Natural killer cell treated with Interleukin-12 subunit alpha and Interleukin-12 subunit beta and Interleukin-15 and Interleukin-18, amount 100 ng/mL, for 72 hours (primary cell): Measurements from ENCODE around the gene DENND5B. TPM values are rescaled to one million over a fixed set of nuclear protein-coding genes. Genes with fewer than 3 reads are reported as not detected.
A peak's percentile ranks its signal among the peaks of the same experiment; 100 is the strongest.
"Not testable (repeated sequence)": the region's sequence is repeated elsewhere in the genome, so short reads cannot be mapped to it uniquely, and the experiment has no call there.

Experiments used
- ATAC-seq, 2 donors: fragments of 150-1000 bp; cut with Tn5 transposase in 1 of 2; sonication (Bioruptor Pico), chemical (Tn5 transposase) in 1 of 2; 2 replicates each; pipeline ENCODE4 v1.10.0; 2021
- DNase-seq: peaks from one replicate; pipeline ENCODE4 v3.0.0; 2022; ENCODE audit warnings: low spot score
- H3K27ac Mint-ChIP-seq, 2 donors: 1 replicate in 1 of 2; 2 replicates in 1 of 2; pipeline ENCODE4 v1.8.0; 2022; ENCODE audit warnings: mixed read lengths in 2 of 2, mild to moderate bottlenecking in 1 of 2, moderate library complexity in 1 of 2
- H3K27me3 Mint-ChIP-seq, 2 donors: 1 replicate in 1 of 2; 2 replicates in 1 of 2; pipeline ENCODE4 v1.8.0; 2022; ENCODE audit warnings: mixed read lengths in 2 of 2
- H3K36me3 Mint-ChIP-seq: one replicate; pipeline ENCODE4 v1.8.0; 2022; ENCODE audit warnings: mixed read lengths
- H3K4me1 Mint-ChIP-seq, 2 donors: 1 replicate in 1 of 2; 2 replicates in 1 of 2; pipeline ENCODE4 v1.8.0; 2022; ENCODE audit warnings: low read depth in 2 of 2, mixed read lengths in 2 of 2, mild to moderate bottlenecking in 1 of 2
- H3K4me3 Mint-ChIP-seq: one replicate; pipeline ENCODE4 v1.8.0; 2022; ENCODE audit warnings: mixed read lengths
- H3K9me3 Mint-ChIP-seq: 2 replicates; pipeline ENCODE4 v1.8.0; 2022; ENCODE audit warnings: mixed read lengths
- total RNA-seq, 2 donors: library from RNA; stranded (reverse); gene quantifications; one replicate each; pipeline ENCODE4 v1.2.3, GENCODE V29; 2022

The DENND5B gene
- total RNA-seq, 2 donors from 2014 or later, result 0.05 to 0.95 TPM

DNA sequence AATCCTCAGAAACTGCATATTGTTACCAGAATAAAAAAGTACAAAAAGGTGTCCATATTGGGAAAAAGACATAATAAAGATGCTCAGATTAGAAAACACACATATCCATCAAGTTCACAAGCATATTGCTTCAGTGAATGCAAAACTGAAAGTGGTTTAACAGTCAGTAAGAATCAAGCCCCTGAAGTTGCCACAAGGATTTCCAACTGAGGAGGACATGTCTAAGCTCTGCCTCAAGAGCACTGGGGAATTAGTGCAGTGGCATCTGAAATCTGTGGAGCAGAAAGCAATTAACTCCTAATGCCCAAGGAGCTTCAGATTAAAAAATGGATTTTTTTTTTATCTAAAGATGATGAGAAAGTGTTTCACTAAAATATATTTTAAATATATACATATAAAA is 113.2 kb downstream of the DENND5B start:
- Mint-ChIP-seq H3K36me3 (no peaks in the 10 kb centered on the region), H3K27me3 (peaks cover 0 to 4% of the 10 kb centered on the region in 2 donors), H3K4me3 (no peak overlapping the region), H3K4me1 (no peaks in the 10 kb centered on the region), H3K27ac (no peak overlapping the region), H3K9me3 (no peaks in the 10 kb centered on the region)
- DNase-seq, result no peak
- no peak for ATAC-seq

DNA sequence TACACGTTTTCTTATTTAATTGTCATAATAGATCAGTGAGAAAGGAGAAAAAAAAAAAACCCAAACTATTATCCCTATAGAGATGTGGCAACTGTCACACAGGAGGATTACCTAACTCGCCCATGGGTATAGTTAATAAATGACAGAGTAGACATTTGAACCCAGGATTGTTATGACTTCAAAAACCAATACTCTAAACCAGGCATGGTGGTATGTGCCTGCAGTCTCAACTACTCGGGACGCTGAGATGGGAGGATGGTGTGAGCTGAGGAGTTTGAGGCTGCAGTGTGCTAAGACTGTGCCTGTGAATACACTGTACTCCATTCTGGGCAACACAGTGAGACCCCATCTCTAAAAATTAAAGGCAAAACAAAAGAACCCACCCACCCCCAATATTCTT is 114.5 kb downstream of the DENND5B start:
- DNase-seq (no peak), ATAC-seq (no peak)
- Mint-ChIP-seq H3K9me3 (no peaks in the 10 kb centered on the region), H3K36me3 (no peaks in the 10 kb centered on the region), H3K27me3 (no peaks in the 10 kb centered on the region), H3K27ac (no peak overlapping the region), H3K4me3 (no peak overlapping the region), H3K4me1 (no peaks in the 10 kb centered on the region)

DNA sequence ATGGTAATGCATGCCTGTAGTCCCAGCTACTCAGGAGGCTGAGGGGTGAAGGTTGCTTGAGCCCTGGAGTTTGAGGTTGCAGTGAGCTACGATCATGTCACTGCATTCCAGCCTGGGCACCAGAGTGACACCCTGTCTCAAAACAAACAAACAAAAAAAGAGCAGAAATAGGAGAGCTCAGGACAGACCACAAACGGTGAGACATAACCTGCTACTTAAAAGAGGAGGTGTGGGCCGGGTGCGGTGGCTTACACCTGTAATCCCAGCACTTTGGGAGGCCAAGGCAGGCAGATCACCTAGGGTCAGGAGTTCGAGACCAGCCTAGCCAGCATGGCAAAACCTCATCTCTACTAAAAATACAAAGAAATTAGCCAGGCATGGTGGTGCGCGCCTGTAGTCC is 115.3 kb downstream of the DENND5B start:
- not testable (repeated sequence) for H3K27me3 Mint-ChIP-seq, H3K4me1 Mint-ChIP-seq, H3K4me3 Mint-ChIP-seq, H3K9me3 Mint-ChIP-seq, ATAC-seq, H3K36me3 Mint-ChIP-seq, H3K27ac Mint-ChIP-seq, DNase-seq

GRCh38 chr12:31474751-31475150 is 116.2 kb downstream of the DENND5B start:
- H3K9me3 Mint-ChIP-seq, result no peaks in the 10 kb centered on the region
- no peaks in the 10 kb centered on the region for H3K36me3 Mint-ChIP-seq
- H3K27me3 Mint-ChIP-seq, result no peaks in the 10 kb centered on the region
- no peak overlapping the region for H3K27ac Mint-ChIP-seq
- DNase-seq (no peak), ATAC-seq (no peak)
- no peaks in the 10 kb centered on the region for H3K4me1 Mint-ChIP-seq
- no peak overlapping the region for H3K4me3 Mint-ChIP-seq

DNA sequence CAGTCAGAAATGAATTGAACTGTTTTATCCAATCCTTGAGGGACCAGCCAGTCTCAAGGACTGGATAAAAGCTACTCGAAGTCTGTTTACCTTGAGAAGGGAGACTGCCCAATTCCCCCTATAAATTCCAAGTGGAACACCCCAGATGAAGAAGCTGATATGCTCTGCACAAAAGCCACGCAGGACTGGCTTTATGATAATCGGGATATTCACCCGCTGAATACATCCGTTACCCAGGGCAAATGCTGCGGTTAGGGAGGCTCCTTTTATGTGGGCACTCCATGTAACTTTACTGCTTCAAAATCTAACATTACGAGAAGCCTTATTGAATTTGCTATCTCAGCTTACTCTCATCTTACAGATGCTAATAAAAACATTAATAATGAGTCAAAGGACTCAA is 119.1 kb downstream of the DENND5B start:
- Mint-ChIP-seq H3K27ac (no peak overlapping the region), H3K9me3 (no peaks in the 10 kb centered on the region), H3K4me3 (no peak overlapping the region), H3K36me3 (no peaks in the 10 kb centered on the region), H3K4me1 (no peaks in the 10 kb centered on the region), H3K27me3 (peaks cover 0 to 7% of the 10 kb centered on the region in 2 donors)
- no peak for DNase-seq
- no peak for ATAC-seq

GRCh38 chr12:31471051-31471450 is 119.9 kb downstream of the DENND5B start:
- Mint-ChIP-seq H3K36me3 (no peaks in the 10 kb centered on the region), H3K4me1 (no peaks in the 10 kb centered on the region), H3K27ac (no peak overlapping the region), H3K9me3 (no peaks in the 10 kb centered on the region), H3K4me3 (no peak overlapping the region), H3K27me3 (peaks cover 0 to 8% of the 10 kb centered on the region in 2 donors)
- ATAC-seq (no peak), DNase-seq (no peak)

- ATAC-seq, result no peak
- no peak for DNase-seq
- H3K27ac Mint-ChIP-seq, result no peak overlapping the region
- H3K4me1 Mint-ChIP-seq, result no peaks in the 10 kb centered on the region
- no peaks in the 10 kb centered on the region for H3K9me3 Mint-ChIP-seq
- peaks cover 0 to 14% of the 10 kb centered on the region in 2 donors for H3K27me3 Mint-ChIP-seq
- no peaks in the 10 kb centered on the region for H3K36me3 Mint-ChIP-seq
- no peak overlapping the region for H3K4me3 Mint-ChIP-seq
Observed at GRCh38 chr12:31470459-31470858, 120.5 kb downstream of the DENND5B start.

- ATAC-seq (no peak), DNase-seq (no peak)
- Mint-ChIP-seq H3K9me3 (no peaks in the 10 kb centered on the region), H3K4me1 (no peaks in the 10 kb centered on the region), H3K27me3 (peaks cover 0 to 14% of the 10 kb centered on the region in 2 donors), H3K36me3 (no peaks in the 10 kb centered on the region), H3K27ac (no peak overlapping the region), H3K4me3 (no peak overlapping the region)
Observed at GRCh38 chr12:31466768-31467167, 124.2 kb downstream of the DENND5B start.

DNA sequence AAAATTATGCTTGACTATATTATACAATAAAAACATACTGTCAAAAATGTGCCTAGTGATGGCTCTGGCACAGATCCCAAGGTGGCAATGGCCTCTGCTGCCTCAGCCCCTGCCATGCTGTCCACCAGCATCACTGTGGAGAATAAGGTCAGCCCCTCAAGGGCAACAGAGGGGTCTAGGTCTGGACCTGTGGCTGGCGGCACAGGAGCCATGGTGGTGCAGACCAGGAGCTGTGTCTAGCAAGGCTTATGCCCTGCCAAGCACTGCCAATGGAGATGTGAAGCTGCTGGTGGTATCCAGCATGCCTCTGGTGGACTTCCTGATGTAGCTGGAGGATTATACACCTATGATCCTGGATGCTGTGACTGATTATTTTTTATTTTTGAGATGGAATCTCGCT is 125.9 kb downstream of the DENND5B start:
- ATAC-seq (peak; percentile 27 to 40), DNase-seq (no peak)
- no peak overlapping the region for H3K4me3 Mint-ChIP-seq
- H3K36me3 Mint-ChIP-seq, result no peaks in the 10 kb centered on the region
- H3K9me3 Mint-ChIP-seq, result no peaks in the 10 kb centered on the region
- no peak overlapping the region for H3K27ac Mint-ChIP-seq
- H3K27me3 Mint-ChIP-seq, result peaks cover 2 to 18% of the 10 kb centered on the region in 2 donors
- no peaks in the 10 kb centered on the region for H3K4me1 Mint-ChIP-seq

- Mint-ChIP-seq H3K36me3 (no peaks in the 10 kb centered on the region), H3K4me1 (no peaks in the 10 kb centered on the region)
Observed at GRCh38 chr12:31460024-31460423, 130.9 kb downstream of the DENND5B start.

GRCh38 chr12:31456562-31456961 is 134.4 kb downstream of the DENND5B start:
- H3K27me3 Mint-ChIP-seq, result peaks cover 2 to 6% of the 10 kb centered on the region in 2 donors
- no peaks in the 10 kb centered on the region for H3K36me3 Mint-ChIP-seq
- no peak overlapping the region for H3K4me3 Mint-ChIP-seq
- no peak for ATAC-seq
- H3K4me1 Mint-ChIP-seq, result no peaks in the 10 kb centered on the region
- no peak for DNase-seq
- no peaks in the 10 kb centered on the region for H3K9me3 Mint-ChIP-seq
- H3K27ac Mint-ChIP-seq, result no peak overlapping the region

More at GRCh38 chr12:31460024-31460423, 130.9 kb downstream of the DENND5B start:
- no peak overlapping the region for H3K4me3 Mint-ChIP-seq
- DNase-seq, result no peak
- peaks cover 2 to 6% of the 10 kb centered on the region in 2 donors for H3K27me3 Mint-ChIP-seq
- H3K9me3 Mint-ChIP-seq, result no peaks in the 10 kb centered on the region
- H3K27ac Mint-ChIP-seq, result no peak overlapping the region
- ATAC-seq, result no peak

DNA sequence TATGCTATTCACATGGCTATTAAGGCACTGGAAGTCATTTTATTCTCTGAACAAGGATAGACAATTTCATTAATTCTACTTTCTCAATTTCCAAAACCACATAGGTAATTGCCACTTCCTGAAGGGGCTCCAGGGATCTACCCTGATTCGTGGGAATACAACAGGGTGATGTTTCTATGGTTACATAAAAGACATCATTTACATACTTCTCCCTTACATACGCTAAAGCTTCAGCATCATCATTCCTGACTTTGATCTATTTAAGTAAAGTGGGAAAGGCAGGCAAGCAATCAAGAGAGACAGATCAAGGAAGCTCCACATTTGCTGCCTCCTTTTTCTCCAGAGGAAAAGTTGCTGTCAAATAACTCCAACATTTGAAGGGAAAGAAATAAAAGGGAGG is 146.2 kb downstream of the DENND5B start:
- Mint-ChIP-seq H3K9me3 (no peaks in the 10 kb centered on the region), H3K27ac (no peak overlapping the region), H3K27me3 (no peaks in the 10 kb centered on the region), H3K4me1 (no peaks in the 10 kb centered on the region), H3K36me3 (no peaks in the 10 kb centered on the region), H3K4me3 (no peak overlapping the region)
- DNase-seq (no peak), ATAC-seq (no peak)

- Mint-ChIP-seq H3K4me3 (no peak overlapping the region), H3K27ac (no peak overlapping the region), H3K36me3 (no peaks in the 10 kb centered on the region), H3K4me1 (no peaks in the 10 kb centered on the region), H3K27me3 (peaks cover 0 to under 1% of the 10 kb centered on the region in 2 donors), H3K9me3 (no peaks in the 10 kb centered on the region)
- no peak for DNase-seq
- no peak for ATAC-seq
Observed at GRCh38 chr12:31440586-31440985, 150.3 kb downstream of the DENND5B start.

- Mint-ChIP-seq H3K36me3 (no peaks in the 10 kb centered on the region), H3K4me3 (no peak overlapping the region), H3K4me1 (no peaks in the 10 kb centered on the region), H3K9me3 (no peaks in the 10 kb centered on the region), H3K27ac (no peak overlapping the region), H3K27me3 (peaks cover 0 to 5% of the 10 kb centered on the region in 2 donors)
- DNase-seq (no peak), ATAC-seq (no peak)
Observed at GRCh38 chr12:31440134-31440533, 150.8 kb downstream of the DENND5B start.

DNA sequence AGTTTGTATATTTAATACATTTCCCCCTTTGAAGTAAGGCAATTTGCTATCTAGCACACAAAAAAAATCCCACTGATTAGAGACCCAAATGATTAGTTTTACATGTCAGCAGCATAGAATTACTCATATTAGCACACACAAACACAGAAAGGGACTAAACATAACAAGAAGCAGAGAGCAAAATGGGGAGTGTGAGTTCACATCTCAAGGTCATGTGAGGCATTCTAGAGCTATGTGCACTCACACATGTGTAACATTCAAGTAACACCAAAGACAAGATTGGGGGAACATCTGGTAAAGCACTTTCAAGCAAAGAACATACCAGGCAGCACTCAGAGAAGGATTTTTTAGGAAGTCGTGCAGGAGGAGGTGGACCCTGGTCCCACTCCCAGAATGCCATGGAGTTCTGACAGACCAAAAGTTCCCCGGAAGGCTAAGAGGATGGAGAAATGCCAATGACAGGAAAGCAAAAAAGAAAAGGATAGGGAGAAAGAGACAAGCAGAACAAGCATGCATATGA is 159.2 kb downstream of the DENND5B start:
- H3K4me3 Mint-ChIP-seq, result no peak overlapping the region
- DNase-seq, result no peak
- H3K27ac Mint-ChIP-seq, result no peak overlapping the region
- peaks cover 10 to 26% of the 10 kb centered on the region in 2 donors for H3K27me3 Mint-ChIP-seq
- no peaks in the 10 kb centered on the region for H3K9me3 Mint-ChIP-seq
- no peak for ATAC-seq
- H3K36me3 Mint-ChIP-seq, result no peaks in the 10 kb centered on the region
- H3K4me1 Mint-ChIP-seq, result no peaks in the 10 kb centered on the region
